ENCODE results near the gene ARMC7.

DNA sequence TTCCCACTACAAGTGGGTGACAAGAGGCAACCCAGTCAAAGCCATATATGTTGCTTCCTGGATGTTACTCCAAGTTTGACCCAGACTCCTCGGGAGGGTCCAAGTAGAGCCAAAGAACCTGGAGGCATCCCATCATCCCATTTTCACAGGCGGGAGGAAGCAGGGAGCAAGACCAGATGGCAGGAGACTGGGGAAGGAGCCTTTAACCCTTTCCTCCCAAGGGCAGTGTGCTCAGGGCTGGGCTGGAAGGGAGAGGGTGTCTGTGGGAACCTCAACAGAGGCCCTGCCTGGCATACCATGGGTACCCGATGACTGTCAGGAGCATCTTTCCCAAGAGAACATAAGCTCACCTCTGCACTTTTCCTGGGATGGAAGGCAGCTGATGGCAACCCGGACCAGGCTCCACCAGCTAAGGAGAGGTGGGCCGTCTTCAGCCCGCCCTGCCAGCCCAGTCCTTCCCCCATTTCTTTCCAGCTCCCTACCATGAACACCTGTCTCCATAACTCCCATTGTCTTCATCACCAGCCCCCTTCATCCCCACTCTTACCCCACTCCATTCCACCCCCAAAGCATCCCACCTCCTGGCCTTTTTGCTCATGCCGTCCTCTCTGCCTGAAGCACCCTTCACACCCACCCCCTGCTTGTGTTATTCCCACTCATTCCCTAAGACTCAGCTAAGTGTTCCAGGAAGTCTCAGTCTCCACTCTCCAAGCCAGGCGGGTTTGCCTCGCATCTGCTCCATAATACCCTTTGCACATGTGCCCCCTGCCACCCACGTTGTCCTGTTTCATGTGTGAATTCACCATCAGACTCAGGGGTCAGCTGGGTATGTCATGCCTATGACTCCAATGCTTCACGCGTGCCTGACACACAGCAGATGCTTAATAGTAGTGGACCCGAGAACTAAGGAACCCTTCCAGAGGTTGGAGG is 27.9 kb upstream of the ARMC7 start:
- TF ChIP-seq, protein P1, sequence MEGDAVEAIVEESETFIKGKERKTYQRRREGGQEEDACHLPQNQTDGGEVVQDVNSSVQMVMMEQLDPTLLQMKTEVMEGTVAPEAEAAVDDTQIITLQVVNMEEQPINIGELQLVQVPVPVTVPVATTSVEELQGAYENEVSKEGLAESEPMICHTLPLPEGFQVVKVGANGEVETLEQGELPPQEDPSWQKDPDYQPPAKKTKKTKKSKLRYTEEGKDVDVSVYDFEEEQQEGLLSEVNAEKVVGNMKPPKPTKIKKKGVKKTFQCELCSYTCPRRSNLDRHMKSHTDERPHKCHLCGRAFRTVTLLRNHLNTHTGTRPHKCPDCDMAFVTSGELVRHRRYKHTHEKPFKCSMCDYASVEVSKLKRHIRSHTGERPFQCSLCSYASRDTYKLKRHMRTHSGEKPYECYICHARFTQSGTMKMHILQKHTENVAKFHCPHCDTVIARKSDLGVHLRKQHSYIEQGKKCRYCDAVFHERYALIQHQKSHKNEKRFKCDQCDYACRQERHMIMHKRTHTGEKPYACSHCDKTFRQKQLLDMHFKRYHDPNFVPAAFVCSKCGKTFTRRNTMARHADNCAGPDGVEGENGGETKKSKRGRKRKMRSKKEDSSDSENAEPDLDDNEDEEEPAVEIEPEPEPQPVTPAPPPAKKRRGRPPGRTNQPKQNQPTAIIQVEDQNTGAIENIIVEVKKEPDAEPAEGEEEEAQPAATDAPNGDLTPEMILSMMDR (IDR thresholded peaks at IDR 0.05): no peak
- TF ChIP-seq EZH2 (IDR thresholded peaks at IDR 0.05) (no peak), EZH2phosphoT487 (IDR thresholded peaks at IDR 0.05) (no peak)

All from neural progenitor cell (in vitro differentiated cells).